NCI-H2171 (cell line): ENCODE data around the gene REC8.

Experiments
- DNase-seq: peaks from one replicate; lab custom pipeline; 2025; lab: John Stamatoyannopoulos, UW

The REC8 gene, protein sequence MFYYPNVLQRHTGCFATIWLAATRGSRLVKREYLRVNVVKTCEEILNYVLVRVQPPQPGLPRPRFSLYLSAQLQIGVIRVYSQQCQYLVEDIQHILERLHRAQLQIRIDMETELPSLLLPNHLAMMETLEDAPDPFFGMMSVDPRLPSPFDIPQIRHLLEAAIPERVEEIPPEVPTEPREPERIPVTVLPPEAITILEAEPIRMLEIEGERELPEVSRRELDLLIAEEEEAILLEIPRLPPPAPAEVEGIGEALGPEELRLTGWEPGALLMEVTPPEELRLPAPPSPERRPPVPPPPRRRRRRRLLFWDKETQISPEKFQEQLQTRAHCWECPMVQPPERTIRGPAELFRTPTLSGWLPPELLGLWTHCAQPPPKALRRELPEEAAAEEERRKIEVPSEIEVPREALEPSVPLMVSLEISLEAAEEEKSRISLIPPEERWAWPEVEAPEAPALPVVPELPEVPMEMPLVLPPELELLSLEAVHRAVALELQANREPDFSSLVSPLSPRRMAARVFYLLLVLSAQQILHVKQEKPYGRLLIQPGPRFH

DNA sequence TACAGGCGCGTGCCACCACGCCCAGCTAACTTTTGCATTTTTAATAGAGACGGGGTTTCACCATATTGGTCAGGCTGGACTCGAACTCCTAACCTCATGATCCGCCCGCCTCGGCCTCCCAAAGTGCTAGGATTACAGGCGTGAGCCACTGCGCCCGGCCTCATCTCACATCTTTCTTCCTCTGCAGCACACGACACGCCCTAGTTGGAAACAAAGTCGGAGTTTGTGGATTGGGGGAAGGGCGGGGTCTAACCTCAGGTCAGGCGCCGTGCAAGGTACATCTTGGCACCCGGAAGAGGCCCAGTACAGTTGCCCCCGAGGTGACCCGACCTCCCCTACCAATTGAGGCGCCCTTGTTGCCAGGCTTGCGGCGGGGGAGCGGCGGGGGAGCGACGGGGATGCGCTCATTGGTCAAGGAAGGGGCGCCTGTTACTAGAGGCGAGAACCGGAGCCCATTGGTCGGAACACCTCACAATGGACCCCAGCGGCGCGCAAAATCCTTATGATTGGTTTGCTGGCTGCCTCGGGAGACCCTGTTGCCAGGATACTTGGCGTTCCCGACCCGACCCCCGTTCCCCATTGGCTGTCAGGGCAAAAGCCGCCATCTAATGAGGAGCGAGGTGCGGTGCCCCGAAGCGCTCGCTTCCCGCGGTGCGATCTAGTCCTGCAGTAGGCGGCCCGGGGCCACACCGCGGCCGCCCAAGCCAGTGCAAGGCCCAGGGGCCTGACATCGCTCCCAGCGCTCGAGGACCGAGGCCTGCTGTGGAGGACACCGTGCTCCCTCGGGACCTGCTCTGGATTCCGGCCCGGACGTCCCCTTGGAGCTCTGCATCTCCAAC lies at the start of gene REC8:
REC8 (plus strand) TSS at position 659 of the 839 bp plus-strand sequence. CDS start 473 bp downstream, outside the sequence.
- peak; percentile 100 for DNase-seq

DNA sequence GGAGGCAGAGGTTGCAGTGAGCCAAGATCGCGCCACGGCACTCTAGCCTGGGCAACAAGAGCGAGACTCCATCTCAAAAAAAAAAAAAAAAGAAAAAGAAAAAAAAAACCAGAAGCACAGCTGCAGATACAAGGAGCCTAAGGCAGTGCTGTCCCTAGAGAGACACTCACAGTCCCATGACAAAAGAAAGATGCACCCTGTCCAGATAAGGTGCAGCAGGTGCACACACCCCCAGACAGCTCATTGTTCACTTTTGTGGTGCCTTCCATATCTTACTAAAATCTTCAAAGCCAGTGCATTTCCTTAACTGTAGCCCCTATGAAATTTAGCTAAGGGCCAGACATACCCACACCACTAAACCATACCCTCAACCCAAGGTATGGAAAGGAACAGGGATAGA lies 49.5 kb upstream of the REC8 start:
- no peak for DNase-seq

DNA sequence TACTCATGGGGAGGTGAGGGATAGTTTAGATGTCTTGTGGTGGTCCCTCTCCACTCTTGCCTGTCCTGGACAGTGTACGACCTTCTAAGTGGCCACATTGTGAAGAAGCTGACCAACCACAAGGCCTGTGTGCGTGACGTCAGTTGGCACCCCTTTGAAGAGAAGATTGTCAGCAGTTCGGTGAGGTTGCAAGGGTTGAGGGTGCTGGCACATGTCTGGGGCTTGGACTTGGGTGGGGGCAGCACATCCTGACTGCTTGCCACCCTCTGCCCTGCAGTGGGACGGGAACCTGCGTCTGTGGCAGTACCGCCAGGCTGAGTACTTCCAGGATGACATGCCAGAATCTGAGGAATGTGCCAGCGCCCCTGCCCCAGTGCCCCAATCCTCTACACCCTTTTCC lies 49.0 kb upstream of the REC8 start:
- DNase-seq, result no peak

DNA sequence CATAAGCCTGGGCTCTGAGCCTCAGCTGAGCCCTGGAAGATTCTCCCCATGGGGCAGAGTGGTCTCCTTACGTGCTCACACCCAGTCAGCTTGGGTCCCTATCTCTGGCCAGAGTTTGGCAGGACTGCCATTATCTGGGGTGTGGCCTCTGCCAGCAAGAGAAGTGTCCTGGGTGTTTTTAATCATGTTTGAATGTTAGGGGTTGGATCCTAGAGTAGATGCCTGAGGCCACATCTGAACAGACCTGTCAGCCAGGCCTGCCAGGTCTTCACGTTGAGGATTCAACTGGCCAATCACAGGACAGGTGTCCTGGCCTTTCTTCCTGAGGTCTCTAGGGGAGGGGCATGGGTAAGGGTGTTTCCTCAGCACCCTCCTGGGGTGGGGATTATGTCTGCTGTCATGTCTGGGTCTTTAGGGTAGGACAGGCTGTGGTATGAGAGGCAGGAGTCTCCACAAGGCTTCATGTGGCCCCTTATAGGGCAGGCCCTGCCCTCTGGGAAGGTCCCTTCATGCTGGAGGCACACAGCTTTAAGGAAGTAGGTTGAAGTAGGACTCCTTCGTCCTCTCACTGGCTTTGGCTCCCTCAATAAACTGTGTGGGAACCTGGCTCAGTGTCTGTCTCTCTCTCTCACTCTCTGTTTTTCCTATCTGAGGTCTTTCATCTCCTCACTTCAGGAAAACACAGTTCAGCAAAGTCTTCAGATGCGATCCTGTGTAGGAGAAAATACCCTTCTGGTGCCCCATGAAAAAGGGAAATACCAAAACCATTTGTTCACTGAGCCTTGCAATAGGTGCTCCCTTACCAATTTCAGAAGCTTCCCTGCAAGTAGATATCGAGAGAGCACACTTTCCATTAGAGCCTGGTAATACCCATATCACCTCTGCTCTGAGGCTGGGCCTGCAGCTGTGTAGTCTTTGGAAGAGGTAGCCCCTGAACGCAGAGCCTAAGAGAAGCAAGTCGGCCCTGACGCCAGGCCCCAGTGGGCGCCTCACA lies 48.2 kb upstream of the REC8 start:
- DNase-seq, result no peak

DNA sequence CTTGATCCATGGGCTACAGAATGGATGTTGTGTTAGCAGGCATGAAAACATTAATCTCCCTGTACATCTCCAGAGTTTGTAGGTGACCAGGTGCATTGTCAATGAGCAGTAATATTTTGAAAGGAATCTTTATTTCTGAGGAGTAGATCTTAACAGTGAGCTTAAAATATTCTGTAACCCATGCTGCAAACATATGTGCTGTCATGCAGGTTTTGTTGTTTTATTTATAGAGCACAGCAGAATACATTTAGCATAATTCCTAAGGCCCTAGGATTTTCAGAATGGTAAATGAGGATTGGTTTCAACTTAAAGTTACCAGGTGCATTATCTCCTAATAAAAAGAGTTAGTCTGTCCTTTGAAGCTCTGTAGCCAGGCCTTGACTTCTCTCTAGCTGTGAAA lies 44.9 kb upstream of the REC8 start:
- no peak for DNase-seq

DNA sequence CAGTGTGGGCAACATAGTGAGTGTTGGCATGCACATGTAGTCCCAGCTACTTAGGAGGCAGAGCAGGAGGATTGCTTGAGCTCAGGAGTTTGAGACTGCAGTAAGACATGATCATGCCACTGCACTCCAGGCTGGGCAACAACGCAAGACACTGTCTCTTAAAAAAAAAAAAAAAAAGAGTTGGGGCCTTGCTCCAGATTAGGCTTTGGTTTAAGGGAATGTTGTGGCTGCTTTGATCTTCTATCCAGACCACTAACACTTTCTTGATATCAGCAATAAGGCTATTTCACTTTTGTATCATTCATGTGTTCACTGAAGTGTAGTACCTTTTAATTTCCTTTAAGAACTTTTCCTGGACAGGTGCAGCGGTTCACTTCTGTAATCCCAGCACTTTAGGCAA lies 44.2 kb upstream of the REC8 start:
- DNase-seq, result no peak

DNA sequence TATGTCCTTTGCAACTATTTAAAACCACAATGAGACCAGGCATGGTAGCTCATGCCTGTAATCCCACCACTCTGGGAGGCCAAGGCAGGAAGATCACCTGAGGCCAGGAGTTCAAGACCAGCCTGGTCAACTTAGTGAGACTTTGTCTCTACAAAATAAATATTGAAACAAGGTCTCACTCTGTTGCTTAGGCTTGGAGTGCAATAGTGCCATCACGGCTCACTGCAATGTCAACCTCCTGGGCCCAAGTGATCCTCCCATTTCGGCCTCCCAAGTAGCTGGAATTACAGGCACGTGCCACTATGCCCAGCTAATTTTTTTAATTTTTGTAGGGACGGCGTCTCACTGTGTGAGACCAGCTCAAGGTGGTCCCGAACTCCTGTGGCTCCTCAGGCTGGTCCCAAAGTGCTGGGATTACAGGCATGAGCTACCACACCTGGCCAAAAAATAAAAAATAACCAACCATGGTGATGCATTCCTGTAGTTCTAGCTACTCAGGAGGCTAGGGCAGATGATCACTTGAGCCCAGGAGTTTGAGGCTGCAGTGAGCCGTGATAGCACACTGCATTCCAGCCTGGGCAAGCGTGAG lies 42.4 kb upstream of the REC8 start:
- DNase-seq, result no peak

DNA sequence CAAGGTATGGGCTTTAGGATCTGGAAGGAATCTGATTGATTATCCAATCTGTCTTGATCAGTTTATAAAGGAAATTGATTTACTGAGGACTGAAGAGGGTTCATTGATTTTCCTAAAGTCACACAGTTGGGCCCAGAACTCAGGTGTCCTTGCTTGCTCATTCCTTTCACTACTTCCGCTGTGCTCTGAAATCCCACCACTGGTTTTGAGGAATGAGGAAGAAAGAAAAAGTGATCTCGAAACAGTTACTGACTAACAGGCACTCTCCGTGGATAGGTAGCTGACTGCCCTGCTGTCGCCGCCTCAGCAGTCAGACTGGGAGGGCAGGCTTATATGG lies 41.5 kb upstream of the REC8 start, which contains the start of gene FITM1:
FITM1 (plus strand) TSS at position 280 of the 337 bp plus-strand sequence. CDS start 905 bp downstream, outside the sequence.
- DNase-seq, result no peak

DNA sequence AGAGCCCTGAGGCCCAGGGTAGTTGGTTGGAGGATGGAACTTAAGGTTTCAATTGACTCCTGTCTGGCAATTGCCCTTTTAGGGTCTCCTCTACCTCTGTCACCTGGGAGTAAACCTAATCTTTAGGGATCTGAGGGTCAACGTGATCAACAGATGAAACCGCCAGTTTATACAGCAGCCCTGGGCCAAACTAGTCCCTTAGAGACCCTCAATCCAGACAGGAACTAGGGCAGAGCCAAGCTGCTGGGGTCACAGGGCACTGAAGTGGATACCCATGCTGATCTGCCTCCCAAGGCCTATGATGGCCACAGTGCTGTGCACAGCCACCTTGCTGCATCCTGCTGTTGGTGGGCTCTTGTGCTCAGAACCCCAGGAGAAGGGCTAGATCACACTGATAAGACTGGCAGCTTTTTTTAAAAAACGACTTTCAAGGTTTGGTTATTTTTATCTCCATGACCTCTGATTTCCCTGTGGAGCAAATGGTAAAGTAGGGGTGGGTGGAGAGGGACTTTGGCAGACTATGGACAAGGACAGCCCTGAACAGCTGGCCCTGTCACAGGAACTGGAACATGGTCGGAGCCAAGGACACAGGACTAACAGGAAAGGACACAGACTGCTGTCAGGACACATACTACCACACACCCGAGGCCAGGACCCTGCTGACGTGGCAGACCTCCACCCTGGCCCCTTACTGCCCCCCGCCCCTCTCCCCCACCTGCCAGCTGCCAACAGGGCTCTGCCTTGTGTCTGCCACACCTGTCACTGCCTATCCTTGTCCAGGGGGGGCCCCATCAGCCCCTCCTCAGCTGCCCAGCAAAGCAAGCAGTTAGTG lies 40.9 kb upstream of the REC8 start:
- DNase-seq, result no peak

DNA sequence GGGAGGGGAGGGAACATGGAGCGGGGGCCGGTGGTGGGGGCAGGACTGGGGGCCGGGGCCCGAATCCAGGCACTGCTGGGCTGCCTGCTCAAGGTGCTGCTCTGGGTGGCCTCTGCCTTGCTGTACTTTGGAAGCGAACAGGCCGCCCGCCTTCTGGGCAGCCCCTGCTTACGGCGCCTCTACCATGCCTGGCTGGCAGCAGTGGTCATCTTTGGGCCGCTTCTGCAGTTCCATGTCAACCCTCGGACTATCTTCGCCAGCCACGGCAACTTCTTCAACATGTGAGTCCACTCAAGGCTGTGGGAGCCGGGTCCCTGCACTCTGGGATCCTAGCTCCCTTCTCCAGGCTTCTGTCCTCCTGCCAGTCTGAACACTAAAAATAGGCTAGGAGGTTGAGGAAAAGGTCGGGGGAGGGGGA lies 40.3 kb upstream of the REC8 start:
- no peak for DNase-seq

DNA sequence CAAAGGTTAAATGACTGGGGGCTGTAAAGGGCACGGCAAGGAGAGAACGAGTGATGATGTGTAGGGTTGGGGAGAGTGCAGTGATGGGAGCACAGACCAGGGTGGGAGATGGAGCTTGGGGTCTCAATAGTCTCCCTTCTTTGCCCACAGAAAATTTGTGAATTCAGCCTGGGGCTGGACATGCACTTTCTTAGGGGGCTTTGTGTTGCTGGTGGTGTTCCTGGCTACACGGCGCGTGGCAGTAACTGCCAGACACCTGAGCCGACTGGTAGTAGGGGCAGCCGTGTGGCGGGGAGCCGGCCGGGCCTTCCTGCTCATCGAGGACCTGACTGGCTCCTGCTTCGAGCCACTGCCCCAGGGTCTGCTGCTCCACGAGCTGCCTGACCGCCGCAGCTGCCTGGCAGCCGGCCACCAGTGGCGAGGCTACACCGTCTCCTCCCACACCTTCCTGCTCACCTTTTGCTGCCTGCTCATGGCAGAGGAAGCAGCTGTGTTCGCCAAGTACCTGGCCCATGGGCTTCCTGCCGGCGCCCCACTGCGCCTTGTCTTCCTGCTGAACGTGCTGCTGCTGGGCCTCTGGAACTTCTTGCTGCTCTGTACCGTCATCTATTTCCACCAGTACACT lies 39.7 kb upstream of the REC8 start:
- DNase-seq, result no peak

DNA sequence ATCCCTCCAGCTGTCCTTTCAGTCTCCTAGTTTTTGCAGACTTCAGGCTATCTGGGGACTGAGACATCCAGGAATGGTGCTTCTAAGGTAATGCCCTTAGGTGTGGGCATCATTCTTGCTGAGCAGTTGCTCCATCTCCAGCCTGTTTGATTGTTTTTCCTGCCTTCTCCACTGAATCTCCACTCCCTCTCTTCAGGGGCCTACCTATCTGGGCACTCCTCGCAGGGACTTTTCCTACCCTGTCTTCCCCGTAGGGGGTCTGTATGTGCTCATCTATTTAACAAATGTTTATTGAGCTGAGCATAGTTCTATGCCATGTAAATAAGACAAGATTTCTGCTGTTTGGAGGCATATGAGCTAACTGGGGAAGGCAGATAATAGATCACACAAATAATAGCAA lies 38.9 kb upstream of the REC8 start:
- no peak for DNase-seq

DNA sequence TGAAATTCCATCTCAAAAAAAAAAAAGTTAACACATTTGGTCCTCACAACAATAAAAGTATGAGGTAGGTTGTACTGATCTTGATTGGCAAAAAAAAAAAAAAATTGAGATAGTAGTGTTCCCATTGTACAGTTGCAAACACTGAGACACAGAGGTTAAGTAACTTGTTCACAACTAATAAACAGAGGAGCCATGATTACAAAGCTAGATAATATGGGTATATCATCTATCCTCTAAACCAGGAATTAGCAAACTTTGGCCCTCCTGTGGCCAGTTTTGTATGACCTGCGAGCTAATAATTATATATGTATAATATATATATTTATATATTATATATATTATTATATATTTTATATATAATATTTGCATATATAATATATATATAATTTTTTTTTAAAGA lies 38.1 kb upstream of the REC8 start:
- DNase-seq, result no peak

DNA sequence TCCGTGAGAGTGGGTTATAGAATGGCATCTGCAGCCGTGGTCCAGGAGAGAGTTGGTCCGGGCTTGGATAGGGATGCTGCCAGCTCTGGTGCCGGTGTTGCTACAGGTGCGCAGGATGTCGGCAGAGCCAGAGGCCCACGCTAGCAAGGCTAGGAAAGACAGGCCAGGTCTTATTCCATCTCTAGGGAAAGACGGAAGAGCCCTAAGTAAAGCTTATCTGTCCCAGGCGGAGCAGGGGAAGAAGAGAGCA lies 36.4 kb upstream of the REC8 start:
- DNase-seq, result no peak

DNA sequence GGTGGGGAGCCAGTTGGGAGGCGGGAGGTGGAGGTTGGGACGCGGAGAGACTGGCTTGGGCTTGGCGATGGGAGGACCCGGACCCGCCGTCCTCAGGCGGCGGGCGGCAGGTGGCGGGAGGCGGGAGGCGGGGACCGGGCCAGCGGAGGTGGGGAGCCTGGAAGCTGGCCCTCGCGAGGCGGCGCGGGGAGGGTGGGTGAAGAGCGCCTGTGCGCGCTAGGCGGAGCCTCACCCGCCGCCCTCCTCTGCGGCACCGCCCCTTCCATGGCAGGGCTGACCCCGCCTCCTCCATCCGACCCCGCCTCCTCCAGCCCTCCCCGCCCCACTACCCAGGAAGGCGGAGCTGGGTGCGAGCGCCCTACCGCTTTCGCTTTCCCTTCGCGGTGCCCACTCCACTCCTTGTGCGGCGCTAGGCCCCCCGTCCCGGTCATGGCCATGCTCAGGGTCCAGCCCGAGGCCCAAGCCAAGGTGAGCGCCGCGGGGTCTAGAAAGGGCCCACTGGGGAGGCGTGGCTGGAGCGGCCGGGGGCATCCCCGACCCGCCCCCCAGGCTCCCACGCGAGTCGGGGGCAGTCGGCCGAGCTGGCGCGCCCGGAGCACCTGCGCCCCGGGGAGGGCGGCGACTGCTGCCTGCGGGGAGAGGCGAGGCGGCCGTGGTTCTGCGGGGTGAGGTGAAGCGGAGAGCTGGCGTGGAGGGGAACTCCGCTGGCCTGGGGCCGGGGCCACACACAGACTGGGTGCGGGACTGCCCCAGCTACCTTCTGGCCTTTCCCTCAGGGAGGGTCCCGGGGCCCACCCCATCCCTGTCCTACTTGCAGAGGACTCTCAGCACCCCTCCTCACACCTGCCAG lies 35.8 kb upstream of the REC8 start, which contains the start of gene PSME1:
PSME1 (plus strand) TSS at position 361 of the 850 bp plus-strand sequence; CDS start at position 430, 69 bp downstream.
- DNase-seq, result peak; percentile 97

DNA sequence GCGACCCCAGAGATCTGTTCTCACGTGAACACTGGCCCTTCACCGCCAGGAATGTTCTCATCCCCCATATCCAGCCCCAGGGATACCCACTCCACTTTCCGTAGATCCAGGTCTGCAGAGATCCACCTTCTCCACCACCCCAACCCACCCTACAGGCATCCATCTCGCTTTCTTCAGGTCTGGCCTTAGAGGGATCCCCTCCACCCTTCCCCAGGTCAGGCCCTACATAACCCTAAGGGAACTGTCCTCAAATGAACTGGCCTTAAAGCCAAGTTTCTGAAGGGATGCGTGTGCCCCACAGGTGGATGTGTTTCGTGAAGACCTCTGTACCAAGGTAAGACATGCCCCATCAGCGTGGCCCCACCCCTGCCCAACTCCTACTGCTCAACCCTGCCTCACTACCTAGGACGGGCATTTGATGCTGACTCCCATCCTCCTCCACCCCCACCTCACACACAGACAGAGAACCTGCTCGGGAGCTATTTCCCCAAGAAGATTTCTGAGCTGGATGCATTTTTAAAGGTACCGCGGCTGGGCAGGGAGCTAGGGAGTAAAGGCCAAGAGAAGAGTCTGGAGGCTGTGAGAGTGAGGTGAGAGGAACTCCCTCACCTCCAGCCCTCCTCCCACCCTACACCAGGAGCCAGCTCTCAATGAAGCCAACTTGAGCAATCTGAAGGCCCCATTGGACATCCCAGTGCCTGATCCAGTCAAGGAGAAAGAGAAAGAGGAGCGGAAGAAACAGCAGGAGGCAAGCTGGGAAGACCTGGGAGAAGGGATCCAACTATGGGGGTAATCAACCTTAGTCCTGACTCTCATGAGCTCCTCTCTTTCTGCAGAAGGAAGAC lies 35.0 kb upstream of the REC8 start:
- DNase-seq, result no peak

DNA sequence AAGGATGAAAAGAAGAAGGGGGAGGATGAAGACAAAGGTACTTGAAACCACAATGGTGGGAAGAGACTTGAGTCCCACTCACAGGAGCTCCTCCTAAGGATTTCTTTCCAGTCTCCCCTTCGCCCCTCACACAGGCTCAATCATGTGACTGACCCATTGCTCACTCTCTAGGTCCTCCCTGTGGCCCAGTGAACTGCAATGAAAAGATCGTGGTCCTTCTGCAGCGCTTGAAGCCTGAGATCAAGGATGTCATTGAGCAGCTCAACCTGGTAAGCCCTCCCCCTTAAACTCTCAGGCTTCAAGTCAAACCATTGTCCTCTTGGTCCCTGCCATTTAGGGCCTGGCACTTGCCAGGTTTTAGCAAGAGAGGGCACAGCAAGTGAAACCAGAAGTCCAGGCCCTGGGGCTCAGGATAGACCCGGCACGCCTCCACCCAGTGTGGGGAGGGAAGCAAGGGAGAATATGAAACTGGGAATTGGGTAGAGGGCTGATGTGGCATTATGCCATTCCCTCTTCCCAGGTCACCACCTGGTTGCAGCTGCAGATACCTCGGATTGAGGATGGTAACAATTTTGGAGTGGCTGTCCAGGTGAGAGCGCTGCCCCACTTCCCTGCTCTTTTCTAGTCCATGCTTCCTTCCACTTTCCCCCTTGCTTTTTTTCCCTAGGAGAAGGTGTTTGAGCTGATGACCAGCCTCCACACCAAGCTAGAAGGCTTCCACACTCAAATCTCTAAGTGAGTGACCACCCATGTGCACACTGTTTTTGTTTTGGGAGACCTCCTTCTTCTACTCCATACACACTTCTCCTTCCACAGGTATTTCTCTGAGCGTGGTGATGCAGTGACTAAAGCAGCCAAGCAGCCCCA lies 34.1 kb upstream of the REC8 start:
- no peak for DNase-seq
